Stimulated activated CD8-positive, alpha-beta memory T cell treated with anti-CD3 and anti-CD28 coated beads, Interleukin-12 subunit alpha, Interleukin-12 subunit beta, amount 100 ng/mL, for 1 hour (primary cell): ENCODE measurements around the gene TK2.
A peak's percentile ranks its signal among the peaks of the same experiment; 100 is the strongest.
"Not testable (repeated sequence)": the region's sequence is repeated elsewhere in the genome, so short reads cannot be mapped to it uniquely, and the experiment has no call there.

Experiments used
- DNase-seq: peaks from one replicate; pipeline ENCODE4 v3.0.0-alpha.2; 2020; ENCODE audit warnings: low read depth

TK2 gene

DNA sequence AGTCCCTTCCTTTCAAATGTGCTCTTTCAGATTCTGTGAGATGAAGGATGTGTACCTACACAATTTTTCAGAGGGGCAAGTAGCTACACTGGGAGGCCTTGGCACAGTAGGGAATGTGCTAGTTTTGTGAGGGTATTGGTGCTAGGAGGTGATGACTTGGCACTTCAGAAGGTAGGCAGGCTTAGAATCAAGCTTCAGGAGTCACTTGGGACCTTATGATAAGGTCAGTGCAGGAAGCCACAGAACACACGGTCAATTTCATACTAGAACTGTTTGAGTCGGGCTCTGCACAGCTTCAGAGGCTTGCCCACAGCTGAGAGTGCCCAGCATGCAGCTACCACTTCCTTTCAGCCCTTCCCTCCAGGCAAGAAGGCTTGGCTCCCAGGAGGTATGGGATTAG lies 22.4 kb upstream of the TK2 start:
- no peak for DNase-seq

DNA sequence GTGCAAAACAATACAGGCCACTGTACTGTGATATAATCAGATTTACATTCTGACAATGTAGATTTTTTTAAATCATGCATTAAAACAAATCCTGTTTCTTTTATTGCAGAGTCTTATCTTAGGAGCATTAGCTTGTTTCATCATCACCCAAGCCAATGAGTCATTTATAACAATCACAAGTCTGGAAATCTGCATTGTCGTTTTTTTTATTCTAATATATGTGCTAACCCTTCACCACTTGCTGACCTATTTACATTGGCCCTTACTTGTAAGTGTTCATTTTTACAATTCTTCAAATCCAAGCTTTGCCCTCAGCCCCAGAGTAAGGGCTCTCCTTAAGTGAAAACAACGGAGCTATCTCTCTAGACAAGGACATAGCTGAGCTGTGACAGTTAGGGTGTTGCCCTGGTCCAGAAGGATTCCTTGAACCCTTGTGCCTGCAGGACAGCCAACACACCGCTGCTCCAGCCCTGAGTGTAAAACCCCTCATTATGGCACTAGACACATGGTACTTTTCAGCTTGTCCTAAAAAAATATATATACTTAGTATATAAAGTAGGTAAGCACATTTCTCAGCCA lies 20.0 kb upstream of the TK2 start:
- DNase-seq, result no peak

DNA sequence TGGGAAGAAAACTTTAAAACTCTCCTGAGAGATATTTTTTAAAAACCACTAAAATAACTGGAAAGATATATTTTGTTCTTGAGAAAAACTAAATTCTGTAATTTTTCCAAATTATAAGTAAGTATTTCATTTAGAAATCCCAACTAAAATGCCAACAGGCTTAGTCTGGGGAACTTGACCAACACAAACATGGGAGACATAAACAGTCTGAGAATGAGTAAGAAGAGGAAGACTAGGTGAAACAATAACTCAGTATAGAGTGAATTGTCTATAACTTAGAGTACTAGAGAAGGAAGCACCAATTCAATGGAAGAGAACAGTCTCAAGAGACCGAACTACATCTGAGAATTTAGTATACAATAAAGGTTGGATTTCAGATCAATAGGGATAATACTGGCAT lies 19.2 kb upstream of the TK2 start:
- DNase-seq, result no peak

DNA sequence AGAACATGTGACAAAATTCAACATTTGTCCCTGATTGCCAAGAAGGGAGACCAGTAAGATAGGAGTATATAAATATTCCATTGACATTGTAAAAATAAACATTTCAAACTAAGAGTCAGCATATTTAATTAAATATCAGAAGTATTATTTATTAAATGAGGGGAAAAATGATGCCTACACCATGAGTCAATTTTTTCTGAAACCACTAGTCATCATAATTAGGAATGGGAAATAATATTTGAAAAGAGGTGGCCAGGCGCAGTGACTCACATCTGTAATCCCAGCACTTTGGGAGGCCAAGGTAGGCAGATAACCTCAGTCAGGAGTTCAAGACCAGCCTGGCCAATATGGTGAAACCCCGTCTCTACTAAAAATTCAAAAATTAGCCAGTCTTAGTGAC lies 18.4 kb upstream of the TK2 start:
- DNase-seq, result no peak

DNA sequence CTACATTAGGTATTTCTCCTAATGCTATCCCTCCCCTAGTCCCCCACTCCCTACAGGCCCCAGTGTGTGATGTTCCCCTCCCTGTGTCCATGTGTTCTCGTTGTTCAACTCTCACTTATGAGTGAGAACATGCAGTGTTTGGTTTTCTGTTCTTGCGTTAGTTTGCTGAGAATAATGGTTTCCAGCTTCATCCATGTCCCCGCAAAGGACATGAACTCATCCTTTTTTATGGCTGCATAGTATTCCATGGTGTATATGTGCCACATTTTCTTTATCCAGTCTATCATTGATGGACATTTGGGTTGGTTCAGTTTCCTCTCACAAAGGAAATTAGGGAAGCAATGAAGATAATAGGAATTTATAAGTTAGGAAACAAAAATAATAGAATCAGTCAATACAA lies 17.3 kb upstream of the TK2 start:
- DNase-seq, result not testable (repeated sequence)

DNA sequence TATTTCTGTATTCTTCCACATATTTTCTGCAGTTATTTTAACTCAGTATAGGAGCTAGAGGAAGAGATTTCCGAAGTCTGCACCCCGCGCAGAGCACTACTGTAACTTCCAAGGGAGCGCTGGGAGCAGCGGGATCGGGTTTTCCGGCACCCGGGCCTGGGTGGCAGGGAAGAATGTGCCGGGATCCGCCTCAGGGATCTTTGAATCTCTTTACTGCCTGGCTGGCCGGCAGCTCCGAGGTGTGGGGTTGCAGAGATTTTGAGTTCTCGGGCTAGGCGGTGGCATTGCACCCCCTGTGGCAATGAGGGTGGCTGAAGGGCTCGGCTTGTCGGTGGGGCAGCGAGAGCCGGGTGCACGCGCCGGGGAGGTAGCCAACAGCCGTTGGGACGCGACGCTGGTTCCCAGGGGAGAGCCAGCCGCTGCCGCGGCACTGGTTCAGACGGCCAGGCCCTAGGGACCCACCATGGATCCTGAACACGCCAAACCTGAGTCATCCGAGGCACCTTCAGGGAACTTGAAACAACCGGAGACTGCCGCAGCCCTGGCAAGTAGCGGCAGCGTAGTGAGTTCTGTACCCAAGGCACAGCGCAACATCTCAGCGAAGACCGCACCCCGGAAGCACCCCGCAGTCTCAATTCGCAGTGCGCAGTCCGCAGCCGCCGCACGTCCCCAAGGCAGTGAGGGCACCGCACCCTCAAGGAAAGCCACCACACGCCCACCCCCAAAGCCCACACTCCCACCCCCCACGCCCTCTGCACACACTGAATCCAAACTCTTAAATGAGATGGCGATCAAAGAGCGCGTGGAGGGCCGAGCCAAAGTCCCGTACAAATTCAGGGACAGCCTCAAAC lies 16.4 kb upstream of the TK2 start, which contains the start of gene CMTM1:
CMTM1 (plus strand) TSS at position 389 of the 851 bp plus-strand sequence; CDS start at position 464, 75 bp downstream.
- DNase-seq, result no peak

DNA sequence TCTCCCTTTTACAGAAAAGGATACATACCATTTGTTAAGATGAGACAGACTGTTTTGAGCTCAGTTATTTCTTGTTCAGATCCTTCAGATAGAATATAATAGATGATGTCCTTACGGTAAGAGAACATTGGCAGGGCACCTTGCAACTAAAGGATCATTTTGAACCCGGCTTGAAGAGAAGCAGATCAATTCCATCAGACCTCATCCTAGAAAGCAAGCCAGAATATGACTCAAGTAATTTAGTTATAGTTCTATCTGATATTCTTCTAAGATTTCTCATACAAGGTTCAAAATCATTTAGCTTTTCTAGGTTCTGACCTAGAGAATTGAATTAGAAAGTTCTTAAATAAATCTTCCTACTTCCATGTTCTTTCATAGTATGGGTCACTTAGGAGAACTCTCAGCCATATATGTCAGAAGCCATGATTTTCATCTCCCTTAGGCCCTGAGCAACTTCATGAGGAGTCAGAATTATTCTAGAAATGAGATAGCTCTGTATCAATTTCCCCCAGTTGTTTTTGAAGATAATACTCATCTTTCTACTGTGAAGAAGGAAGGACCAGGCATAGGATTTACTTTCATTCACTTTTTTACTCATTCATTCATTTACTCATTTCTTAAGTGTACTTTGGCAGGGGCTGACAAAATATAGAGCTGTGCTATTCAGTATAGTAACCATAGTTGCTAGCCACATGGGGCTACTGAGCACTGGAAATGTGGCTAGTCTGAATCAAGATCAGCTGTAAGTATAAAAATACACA lies 13.8 kb upstream of the TK2 start:
- no peak for DNase-seq

DNA sequence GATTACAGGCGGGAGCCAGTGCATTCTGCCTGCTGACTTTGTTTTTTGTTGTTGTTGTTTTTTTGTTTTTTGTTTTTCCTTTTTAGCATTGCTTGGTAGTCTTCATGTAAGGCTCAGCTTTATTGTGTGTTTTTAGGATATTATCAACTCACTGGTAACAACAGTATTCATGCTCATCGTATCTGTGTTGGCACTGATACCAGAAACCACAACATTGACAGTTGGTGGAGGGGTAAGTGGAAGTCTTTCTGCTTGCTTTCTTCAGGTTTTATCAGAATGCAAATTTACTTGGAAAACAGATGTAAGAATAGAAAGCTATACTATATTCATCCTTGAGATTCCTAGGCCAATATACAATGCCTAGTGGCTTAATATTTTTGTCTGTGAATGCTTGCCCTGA lies 13.1 kb upstream of the TK2 start:
- no peak for DNase-seq

DNA sequence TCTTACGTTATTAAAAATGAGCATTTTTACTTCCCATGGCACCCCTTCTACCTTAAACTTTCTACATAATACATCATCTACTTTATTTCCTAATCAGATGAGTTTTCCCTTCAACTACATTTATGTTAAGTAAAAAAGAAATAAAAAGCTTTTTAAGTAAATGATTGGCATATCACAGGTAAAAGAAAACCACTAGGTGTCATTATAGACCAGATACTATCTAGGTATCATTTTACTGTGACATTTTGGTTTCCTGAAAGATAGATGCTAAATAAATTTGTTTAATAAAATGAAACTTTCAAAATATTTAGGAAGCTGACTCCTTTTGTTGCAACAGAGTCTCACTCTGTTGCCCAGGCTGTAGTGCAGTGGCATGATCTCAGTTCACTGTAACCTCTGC lies 12.5 kb upstream of the TK2 start:
- DNase-seq, result no peak

DNA sequence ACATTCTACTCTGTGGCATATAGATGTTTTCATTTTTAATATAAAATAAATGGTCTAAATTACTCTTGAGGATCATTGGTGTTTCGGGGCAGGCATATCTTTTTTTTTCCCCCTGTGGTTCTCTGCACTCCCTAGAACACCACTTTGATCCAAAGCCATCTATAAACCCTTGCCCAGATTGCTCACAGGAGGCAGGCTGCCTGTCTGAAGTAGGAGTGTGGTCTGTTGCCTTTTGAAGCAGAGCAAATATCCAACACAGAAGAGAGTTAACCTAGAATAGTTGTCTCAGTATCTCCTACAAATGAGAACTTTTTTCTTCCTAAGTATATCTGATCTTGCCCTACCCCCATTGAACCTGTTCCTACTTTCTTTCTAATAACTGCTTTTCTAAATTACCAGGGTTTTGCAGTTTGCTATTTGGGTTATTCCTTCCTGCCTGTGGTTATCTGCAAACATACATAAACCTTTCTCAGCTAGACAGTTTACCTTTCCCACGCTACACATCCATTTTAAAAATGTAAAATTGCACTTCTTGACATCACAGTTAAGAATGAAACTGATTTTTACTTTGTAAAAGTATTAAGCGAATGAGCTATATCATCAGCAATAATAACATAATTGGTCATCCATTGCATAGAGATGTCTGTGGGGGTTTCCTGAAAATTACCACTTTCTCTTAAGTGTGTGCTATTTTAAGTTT lies 11.6 kb upstream of the TK2 start:
- DNase-seq, result no peak

DNA sequence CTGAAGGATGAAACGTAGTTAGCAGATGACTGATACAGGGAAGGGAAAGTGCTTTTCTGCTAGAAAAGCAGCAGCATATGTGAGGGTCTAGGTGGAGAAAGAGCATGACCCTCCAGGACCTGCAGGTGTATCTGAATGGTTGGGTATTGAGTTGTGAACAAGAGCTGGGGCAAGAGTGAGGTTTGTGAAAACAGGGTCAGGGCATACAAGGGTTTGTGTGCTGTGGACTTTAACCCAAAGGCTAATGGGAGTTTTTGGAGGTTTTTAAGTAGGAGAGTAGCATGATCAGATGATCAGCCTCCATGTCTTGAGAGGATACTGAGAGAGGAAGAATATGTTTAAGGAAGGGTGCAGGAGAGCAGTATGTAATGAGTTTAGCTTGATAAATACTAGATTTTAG lies 10.2 kb upstream of the TK2 start:
- no peak for DNase-seq

DNA sequence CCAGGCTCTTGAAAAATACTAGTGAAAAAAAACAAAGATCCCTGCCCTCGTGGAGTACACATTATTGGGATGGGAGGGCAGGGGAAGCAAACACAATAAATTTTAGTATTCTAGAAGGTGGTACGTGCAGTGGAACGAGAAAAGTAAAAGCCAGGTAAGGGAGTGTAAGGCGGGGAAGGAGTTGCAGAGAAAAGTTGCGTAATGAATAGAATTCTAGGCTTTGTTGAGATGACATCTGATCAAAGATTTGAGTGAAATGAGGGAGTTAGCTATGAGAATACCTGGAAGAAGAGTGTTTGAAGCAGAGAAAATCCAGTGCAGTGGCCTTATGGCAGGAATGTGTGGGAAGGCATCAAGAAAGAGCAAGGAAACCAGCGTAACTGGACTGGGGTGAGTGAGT lies 4.6 kb upstream of the TK2 start:
- DNase-seq, result no peak

DNA sequence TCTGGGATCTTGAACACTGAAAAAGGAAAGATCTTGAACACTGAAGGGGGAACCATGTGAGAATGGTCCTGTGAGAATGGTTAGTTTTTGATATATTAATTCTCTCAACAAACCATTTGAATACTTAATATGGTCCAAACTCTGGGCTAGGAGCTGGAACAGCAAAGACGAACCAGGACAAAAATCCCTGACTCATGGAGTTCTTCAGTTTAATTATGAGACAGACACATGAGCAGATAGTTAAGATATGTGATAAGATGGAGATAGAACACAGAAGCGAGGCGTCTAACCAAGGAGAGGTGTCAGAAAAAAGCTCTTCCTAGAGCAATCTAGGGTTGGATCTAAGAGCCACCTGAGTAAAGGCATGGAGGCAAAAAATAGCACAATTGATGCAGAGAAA lies 4.1 kb upstream of the TK2 start:
- DNase-seq, result no peak

DNA sequence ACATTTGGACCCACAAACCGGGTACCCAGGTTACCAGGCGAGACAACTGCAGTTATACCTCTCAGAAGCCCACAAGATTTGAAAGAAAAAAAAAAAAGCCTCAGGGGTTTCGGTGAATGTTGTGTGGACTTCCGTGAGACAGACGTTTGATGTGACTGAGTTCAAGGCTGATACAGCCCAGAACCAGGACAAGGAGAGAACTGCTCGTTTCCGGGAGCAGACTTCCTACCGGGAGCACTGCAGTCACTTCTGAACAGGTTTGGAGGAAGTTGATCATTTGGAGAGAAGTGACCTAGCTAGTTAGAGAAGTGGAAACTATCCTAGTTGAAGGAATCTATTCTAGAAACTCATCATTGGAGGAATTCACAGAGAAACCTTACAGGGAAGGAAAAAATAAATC lies 3.3 kb upstream of the TK2 start:
- DNase-seq, result no peak

DNA sequence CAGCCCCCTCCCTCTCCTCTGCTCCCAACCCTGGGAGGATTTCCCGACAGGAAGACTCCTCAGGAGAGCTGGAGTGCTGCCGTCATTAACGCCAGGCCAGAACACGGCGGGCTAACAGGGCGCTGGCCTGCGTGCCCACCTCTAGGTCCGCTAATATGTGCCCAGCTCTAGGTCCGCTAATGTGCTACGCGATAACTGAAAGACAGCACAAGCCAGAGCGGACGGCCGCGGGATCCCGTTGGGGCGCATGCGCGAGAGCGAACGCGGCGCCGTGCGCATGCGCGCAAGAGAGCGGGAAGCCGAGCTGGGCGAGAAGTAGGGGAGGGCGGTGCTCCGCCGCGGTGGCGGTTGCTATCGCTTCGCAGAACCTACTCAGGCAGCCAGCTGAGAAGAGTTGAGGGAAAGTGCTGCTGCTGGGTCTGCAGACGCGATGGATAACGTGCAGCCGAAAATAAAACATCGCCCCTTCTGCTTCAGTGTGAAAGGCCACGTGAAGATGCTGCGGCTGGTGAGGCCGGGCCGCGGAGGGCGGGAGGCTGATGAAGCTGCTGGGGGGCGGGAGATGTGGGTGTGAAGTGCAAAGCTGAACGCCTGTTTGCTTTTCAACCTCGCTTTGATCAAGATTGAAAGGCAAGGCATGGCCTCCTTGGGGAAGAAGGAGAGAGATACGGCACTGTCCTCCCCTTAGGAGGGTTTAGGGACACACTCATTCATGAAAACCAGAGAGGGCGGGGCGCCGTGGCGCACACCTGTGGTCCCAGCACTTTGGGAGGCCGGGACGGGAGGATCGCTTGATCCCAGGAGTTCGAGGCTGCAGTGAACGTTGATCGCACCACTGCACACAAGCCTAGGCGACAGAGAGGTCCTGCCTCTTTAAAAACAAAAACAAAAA lies 2.6 kb upstream of the TK2 start, which contains the start of gene CKLF:
CKLF (plus strand) TSS at position 291 of the 892 bp plus-strand sequence; CDS start at position 431, 140 bp downstream.
- peak; percentile 81 for DNase-seq

DNA sequence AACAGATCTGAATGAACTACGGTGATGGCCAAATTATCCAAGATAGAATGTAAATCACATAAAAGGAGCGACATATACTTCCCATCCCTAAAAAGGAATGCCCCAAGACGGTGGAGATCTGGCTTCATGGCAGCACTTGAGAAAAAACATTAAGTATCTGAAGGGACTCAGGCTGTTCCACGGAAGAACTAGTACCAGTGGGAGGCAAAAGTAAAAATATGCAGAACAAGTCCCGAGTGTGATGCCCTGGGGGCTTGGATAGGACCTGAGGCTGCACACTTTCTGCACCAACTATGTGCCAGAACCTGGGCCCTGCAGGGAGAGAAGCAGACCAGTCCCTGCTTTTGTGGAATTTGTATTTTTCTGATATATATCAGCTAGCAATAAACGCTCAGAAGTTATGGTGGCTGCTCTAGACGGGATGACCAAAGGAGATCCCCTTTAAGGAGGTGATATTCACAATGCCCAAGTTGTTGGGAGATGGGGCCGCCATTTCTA lies 1.9 kb upstream of the TK2 start:
- no peak for DNase-seq

DNA sequence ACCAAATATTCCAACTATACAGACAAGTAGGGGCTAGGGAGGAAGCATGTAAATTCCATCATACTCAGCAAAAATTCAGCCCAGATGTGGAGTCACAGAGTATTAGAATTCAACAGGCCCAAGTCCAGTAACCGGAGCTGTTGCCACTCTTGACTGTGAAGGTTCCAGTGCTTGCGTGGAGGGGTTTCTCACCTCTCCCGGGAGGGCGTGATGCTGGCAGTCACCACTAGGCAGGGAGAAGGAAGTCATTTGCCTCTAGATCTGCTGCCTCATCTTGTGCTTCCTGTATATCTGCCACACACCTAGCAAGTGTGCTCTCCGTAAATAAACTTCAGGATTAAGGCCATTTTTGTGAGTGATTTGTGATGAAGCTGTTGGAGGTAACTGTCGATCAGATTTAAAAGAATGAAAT lies 1.4 kb upstream of the TK2 start:
- DNase-seq, result no peak

DNA sequence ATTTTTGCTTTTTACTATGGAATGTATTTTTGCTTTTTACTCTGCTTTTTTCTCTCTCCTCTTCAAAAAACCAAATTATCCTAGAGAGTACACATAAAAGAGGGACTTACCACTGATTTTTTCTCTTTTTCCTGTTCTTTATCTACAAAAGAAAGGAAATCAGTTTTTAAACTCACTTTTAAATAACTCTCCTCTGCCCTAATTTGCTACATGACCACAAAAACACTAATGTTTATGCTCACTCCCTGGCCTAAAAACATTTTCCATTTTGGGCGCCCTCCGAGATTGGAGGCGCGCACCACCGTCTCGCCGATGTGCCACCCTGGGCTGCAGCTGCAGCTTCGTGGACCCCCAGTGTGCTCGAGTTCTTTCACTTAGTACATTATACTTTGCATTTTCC lies 1.1 kb downstream of the TK2 start:
- DNase-seq, result no peak

DNA sequence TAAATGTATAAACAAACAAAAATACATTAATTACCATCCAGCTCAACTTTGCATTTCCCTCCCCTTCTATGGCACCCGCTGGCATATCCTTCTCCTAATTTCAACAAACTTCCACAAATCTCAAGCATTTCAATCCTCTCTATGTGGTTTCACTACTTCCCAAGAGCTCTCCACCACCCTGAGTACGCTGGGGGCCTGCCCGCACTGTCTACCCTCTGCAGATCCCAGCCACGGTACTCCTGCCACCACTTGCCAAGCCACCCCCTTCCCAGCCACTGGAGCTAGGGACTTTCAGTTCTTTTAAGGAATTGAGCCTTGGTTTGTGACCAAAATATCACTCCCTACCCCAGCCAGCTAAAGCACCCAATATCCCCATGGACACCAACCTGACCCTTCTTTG lies 1.9 kb downstream of the TK2 start:
- no peak for DNase-seq

DNA sequence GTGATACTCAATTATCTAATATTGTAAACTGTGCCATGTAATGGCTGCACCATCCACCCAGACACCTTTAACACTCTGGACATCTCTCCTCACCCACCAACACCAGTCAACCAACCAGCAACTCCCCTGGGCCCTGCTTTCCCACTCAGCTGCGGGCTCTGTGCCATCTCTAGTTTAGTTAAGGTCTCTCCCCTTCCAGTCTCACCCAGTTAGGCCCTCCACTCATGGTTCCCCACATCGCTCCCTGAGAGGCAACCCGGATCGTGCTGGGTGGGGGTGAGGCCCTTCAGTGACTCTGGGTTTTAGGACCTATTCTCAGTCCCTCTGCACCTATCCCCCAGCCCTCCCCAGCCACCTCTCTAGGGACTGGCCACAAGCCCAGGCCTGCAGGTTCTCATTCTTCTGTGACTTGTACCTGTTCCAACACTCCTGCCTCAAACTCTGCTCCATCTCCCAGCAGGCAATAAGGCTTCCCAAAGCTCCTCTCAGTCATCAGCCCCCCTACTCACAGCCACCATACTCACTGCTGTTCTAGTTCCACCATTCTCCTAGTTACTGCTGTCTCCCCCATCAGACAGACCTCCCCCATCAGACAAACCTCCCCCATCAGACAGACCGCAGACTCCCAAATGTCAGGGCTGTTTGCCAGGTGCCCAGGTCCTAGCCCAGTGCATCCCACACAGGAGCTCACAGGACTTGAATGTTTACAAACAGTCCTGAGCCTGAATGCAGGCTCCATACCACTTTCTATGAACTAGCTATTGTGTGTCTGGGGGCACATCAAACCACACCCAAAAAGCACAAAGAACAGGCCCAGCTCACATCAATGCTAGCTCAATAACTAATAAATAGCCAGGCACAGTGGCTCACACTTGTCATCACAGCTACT lies 2.6 kb downstream of the TK2 start:
- DNase-seq, result no peak
